Astrocyte of the spinal cord (primary cell): Measurements from ENCODE around the gene TSPAN15.

Source experiments
- DNase-seq: peaks from one replicate; pipeline ENCODE4 v3.0.0; 2011; ENCODE audit warnings: low read depth, low spot score
- H3K4me3 ChIP-seq: 2 replicates; pipeline ENCODE4 v1.5.1; 2011; ENCODE audit warnings: low read depth, mild to moderate bottlenecking, low read length, moderate library complexity
- CTCF ChIP-seq: IDR thresholded peaks from 2 replicates; pipeline ENCODE4 v1.5.1; 2012; ENCODE audit warnings: low read depth, mild to moderate bottlenecking, low read length, inconsistent platforms
- in situ Hi-C: cut with HindIII; loops from 2 replicates; pipeline ENCODE4 v1.10.0; 2017; ENCODE audit warnings: low sequenced_read_pairs

Gene TSPAN15

DNA sequence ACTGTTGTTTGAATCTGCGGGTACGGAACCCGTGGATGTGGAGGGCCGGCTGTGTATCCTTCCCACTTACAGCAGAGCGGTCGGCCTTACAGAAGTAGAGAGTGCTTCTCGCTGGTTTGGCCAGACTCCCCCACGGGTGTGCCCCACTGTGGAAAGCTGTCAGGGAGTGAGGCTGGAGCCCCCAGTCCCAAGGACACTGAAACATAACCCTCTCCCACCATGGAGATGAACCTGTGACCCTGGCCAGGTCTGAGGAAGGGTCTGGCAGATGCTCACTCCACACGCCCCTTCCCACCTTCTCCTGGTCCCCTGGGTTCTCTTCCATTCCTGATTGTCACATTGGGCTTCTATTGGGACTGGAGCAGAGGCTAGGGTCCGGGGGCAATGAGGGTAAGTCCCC lies 39.6 kb downstream of the TSPAN15 start:
- TF ChIP-seq CTCF: no peak
- DNase-seq: no peak
- no peak overlapping the region for H3K4me3 ChIP-seq
- in situ Hi-C loops: loop anchor here (10.0 kb wide), 1 partner anchor 46 kb away; no protein-coding TSS in a partner anchor

DNA sequence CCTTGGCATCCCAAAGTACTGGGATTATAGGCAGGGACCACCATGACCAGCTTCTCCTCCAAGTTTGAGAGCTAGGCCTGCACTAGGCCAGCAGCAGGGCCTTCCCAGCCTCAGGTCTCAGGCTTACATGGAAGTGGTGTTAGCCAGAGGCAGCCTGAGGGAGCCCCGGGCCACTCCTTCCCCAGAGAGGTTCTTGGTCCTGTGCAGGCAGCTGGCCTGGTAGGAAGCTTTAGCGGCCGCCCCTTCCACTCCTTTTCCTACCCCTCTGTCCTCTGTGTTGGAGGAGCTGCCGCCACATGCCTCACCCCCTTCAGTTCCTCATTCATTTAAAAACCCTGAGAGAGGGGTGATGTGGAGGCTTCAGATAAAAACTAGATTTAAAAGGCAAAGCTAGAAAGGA lies 40.3 kb downstream of the TSPAN15 start:
- in situ Hi-C loops: loop anchor here (10.0 kb wide), 1 partner anchor 47 kb away; no protein-coding TSS in a partner anchor
- no peak overlapping the region for H3K4me3 ChIP-seq
- DNase-seq: no peak
- TF ChIP-seq CTCF: no peak

- no peak overlapping the region for H3K4me3 ChIP-seq
- TF ChIP-seq CTCF: no peak
- DNase-seq: no peak
- in situ Hi-C loops: loop anchor here (10.0 kb wide), 1 partner anchor 47 kb away; no protein-coding TSS in a partner anchor
Observed at GRCh38 chr10:69492091-69492745, 41.0 kb downstream of the TSPAN15 start.

- H3K4me3 ChIP-seq: no peak overlapping the region
- no peak for DNase-seq
- TF ChIP-seq CTCF: no peak
- in situ Hi-C loops: loop anchor here (10.0 kb wide), 1 partner anchor 48 kb away; no protein-coding TSS in a partner anchor
Observed at GRCh38 chr10:69492746-69493462, 41.6 kb downstream of the TSPAN15 start.

- DNase-seq: no peak
- TF ChIP-seq CTCF: no peak
- in situ Hi-C loops: loop anchor here (10.0 kb wide), 1 partner anchor 50 kb away; no protein-coding TSS in a partner anchor
- H3K4me3 ChIP-seq: no peak overlapping the region
Observed at GRCh38 chr10:69494626-69495558, 43.6 kb downstream of the TSPAN15 start.

- no peak overlapping the region for H3K4me3 ChIP-seq
- DNase-seq: no peak
- in situ Hi-C loops: loop anchor here (10.0 kb wide), 1 partner anchor 51 kb away; no protein-coding TSS in a partner anchor
- TF ChIP-seq CTCF: no peak
Observed at GRCh38 chr10:69495666-69496065, 44.4 kb downstream of the TSPAN15 start.
